Right ventricle myocardium inferior (tissue), 1 donor: ENCODE data around the gene NRP2. TPM values are rescaled to one million over a fixed set of nuclear protein-coding genes. Genes with fewer than 3 reads are reported as not detected.

ENCODE experiments used
- ATAC-seq: fragments of 200-7000 bp; cut with Tn5 transposase; one replicate; pipeline ENCODE4 v1.9.1; 2020; ENCODE audit warnings: mild to moderate bottlenecking, moderate library complexity
- DNase-seq: peaks from one replicate; pipeline ENCODE4 v3.0.0; 2021; ENCODE audit errors: missing footprints
- intact Hi-C: fragments of 100-400 bp; cut with DNase I; formaldehyde crosslinking; loops from one replicate; pipeline ENCODE4 v1.11.0; 2022
- total RNA-seq: library from RNA; stranded (reverse); fragmentation: NEBNext Ultra II Directional; extraction: Animal tissue kit (Norgen Biotek cat#: 25700); gene quantifications from one replicate; pipeline ENCODE4 v1.2.1, GENCODE V29; 2021
- donor health status: DM: no; HTN: yes; CAD: no; lungs with severe emphysema.

Gene NRP2
- total RNA-seq, 1 donor from 2014 or later = 7.6 TPM

DNA sequence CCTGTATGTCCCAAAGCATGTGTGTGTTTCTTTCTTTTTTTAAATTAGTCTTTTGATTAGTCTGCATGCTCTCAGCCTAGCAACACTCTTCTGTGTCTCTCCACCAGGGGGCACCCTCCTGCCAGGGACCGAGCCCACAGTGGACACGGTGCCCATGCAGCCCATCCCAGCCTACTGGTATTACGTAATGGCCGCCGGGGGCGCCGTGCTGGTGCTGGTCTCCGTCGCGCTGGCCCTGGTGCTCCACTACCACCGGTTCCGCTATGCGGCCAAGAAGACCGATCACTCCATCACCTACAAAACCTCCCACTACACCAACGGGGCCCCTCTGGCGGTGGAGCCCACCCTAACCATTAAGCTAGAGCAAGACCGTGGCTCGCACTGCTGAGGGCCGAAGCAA lies 93.8 kb downstream of the NRP2 start:
- ATAC-seq (peak; percentile 68), DNase-seq (peak; percentile 71)
- intact Hi-C loops = loop anchor here (1.0 to 10.0 kb wide), 2 partner anchors 109 to 1641 kb away; no protein-coding TSS in a partner anchor

- no peak for ATAC-seq
- intact Hi-C loops = loop anchor here (1.0 to 10.0 kb wide), 2 partner anchors 109 to 1642 kb away; no protein-coding TSS in a partner anchor
These were observed 94.4 kb downstream of the NRP2 start for GRCh38 chr2:205776720-205777119.

GRCh38 chr2:205778356-205778755 lies 96.1 kb downstream of the NRP2 start:
- intact Hi-C loops = loop anchor here (10.0 kb wide), 1 partner anchor 1644 kb away; no protein-coding TSS in a partner anchor
- ATAC-seq (no peak), DNase-seq (no peak)

More at GRCh38 chr2:205776720-205777119, 94.4 kb downstream of the NRP2 start:
- DNase-seq = no peak

DNA sequence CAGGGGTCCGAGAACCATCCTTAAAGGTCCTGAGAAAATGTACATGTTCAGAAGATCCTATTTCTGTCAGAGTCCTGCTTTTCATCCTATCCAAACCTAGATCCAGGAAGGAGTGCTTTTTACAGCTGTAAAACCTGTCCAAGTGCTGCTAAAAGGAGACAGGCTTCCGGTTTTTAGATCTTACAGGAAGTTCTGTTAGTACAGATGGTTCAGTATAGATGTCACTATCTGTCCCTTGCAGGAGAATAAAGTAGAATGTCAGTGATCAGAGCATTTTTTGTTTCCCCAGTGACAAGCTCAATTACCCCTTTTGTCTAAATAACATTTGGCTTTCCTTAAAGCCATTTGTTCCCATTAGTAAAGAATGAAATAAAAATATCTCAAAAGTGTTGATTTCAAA lies 98.3 kb downstream of the NRP2 start:
- intact Hi-C loops = no loop called here
- DNase-seq (no peak), ATAC-seq (no peak)

GRCh38 chr2:205781244-205781931 lies 99.1 kb downstream of the NRP2 start:
- ATAC-seq (no peak), DNase-seq (no peak)
- intact Hi-C loops = no loop called here

DNA sequence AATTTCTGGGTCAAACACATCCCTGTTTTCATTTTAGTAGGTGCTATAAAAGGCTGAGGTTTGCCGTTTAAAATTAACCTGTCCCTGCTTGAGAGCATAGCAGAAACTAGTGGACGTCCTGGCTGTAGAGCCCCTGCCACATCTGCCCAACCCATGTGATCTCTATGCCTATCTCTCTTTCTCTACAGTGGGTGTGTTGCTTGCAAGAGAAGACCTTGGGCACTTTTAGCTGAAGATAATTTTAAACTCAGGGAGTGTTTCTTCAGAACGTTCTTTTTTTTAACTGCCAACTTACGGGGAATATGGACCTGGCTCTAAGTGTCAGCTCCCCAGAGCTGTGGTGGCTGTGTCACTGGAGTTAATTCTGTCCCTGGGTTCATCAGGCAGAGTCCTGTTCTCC lies 100.6 kb downstream of the NRP2 start:
- intact Hi-C loops = no loop called here
- no peak for ATAC-seq
- no peak for DNase-seq

DNA sequence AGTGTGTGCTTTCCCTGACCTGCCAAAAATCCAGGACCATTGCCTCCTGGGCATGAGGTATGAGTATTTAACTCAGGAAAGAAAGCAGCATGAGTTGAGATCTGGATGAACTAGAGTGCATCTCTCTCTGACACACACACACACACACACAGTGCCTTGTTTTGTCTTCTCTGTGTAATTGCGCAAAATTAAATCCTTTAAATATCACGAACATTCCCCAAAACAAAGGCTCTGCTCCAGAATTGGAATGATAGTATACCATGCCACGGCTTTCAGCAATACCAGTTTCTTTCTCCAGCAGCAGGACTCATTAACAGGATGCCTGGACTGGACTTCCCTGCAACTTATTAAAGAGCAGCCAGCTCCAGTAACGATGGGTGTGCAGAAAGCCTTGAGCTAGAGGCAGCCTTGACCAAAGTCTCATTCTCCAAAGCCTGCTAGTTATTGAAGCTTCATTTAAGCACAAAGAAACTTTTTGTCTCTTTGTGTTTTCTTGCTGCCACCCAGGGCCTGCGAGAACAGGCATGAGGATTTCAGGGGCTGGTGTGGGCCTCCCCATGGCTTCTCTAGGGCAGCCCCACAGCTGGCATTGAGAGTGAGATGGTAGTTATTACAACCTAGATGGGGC lies 101.7 kb downstream of the NRP2 start:
- intact Hi-C loops = no loop called here
- ATAC-seq (no peak), DNase-seq (no peak)

DNA sequence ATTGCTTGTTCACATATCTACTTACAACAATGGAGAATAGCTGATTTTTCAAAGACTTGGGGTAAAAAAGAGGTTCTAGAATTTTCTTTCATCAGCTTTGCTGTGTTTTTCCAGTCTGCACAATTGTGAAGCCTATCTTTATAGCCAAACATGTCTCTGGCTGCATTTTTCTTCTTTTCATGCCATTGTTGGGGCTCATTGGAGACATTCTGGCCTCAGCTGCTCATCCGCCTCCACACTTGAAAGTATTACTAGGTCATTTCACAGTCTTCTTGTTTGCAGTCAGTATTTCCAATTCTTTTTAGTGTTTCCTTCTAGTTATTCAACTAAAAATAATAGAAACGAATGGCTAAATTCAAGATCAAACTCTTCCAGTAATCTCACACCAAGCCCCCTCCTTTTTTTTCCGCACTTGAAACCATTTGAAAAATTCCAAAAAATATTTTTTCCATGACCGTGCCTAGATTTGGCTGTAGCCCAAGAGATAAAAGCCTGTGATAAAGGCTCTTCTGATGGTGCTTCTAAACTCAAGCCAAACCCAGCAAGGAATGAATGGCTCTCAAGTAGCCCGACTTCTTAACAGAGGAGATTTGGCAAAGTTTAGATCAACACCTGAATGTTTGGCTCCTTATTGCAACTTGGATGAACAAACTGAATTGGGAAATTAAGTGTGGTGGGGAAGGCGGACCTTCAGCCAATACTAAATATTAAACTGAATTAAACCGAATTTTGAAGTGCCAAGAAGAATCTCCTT lies 103.4 kb downstream of the NRP2 start:
- no peak for DNase-seq
- intact Hi-C loops = no loop called here
- ATAC-seq = no peak

DNA sequence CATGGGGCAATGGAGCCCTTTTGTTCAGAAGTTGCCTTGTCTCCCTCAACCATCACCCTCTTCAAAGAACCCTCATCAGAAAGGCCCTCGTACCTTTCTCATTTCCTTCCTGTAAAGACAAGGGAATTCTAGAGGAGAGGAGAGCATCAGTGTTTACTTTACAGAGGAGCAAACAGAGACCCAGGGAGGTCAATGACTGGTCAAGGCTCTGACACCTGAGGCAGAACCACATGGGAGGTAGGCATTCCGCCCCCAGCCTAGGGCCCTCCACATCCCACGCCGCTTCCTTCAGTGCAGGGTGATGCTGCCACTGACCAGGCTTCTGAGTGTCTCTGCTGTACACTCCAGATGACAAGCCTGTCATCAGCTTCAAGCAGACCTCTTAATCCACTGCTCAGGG lies 104.7 kb downstream of the NRP2 start:
- ATAC-seq (no peak), DNase-seq (no peak)
- intact Hi-C loops = no loop called here

- intact Hi-C loops = no loop called here
- ATAC-seq (no peak), DNase-seq (no peak)
These were observed 105.5 kb downstream of the NRP2 start for GRCh38 chr2:205787761-205788160.

DNA sequence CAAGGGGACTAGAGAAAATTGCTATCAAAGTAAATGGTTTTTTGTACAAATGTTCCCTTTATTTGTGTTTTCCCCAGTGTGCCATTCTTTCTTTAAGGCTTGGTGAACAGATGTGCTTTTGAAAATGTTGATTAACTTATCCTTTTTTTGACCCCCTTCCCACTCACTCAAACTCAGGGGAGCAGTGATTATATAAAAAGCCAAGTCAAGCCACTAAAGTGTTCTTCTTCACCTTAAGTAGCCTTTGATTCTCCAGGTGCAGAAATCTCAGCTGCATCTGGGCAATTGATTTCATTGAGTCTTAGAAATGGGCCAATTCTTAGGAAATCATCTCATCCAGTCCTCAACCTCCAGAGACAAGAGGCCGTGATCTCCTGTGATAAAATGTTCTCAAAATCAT lies 107.6 kb downstream of the NRP2 start:
- no peak for ATAC-seq
- intact Hi-C loops = no loop called here
- DNase-seq = no peak

- intact Hi-C loops = no loop called here
- no peak for DNase-seq
- ATAC-seq = no peak
These were observed 110.6 kb downstream of the NRP2 start for GRCh38 chr2:205792908-205793307.

- DNase-seq (no peak), ATAC-seq (no peak)
- intact Hi-C loops = no loop called here
These were observed 114.6 kb downstream of the NRP2 start for GRCh38 chr2:205796805-205797313.

DNA sequence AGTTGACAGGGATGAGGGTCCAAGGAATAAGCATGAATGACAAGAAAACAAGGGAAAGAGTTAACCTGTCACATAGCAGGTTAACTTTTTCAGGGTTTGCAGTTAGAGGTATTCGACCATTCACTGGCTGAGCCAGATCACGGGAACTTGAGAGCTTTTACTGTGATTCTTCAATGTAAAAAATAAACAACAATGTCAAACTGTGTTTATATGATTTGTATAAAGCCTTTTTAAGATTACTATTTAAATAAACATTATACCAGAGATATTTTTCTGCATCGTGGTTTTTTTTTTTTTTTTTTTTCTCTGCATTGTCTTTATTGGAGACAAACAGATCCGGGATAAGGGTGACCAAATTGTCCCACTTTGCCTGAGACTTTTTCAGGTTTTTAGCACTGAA lies 115.6 kb downstream of the NRP2 start:
- intact Hi-C loops = no loop called here
- DNase-seq (no peak), ATAC-seq (no peak)

DNA sequence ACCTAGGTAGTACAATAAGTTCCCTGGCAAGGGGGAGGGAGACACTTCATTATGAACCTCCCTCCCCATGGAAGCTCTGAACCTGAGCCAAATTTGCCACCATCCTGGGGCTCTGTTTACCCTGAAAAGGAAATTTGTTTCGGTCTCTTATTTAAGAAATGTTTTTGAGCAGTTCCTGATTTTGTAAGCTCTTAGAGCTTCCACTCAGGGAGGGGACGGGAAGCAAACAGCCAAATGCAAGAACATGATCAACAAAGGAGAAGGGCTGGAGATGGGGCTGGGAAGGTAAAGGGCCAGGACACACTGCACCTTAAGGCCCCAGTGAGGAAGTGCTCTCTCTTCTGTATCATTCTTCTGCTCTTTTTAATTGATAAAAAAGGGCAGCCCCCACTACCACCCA lies 117.9 kb downstream of the NRP2 start:
- DNase-seq = no peak
- no peak for ATAC-seq
- intact Hi-C loops = no loop called here

GRCh38 chr2:205800773-205801172 lies 118.5 kb downstream of the NRP2 start:
- no peak for ATAC-seq
- intact Hi-C loops = no loop called here

DNA sequence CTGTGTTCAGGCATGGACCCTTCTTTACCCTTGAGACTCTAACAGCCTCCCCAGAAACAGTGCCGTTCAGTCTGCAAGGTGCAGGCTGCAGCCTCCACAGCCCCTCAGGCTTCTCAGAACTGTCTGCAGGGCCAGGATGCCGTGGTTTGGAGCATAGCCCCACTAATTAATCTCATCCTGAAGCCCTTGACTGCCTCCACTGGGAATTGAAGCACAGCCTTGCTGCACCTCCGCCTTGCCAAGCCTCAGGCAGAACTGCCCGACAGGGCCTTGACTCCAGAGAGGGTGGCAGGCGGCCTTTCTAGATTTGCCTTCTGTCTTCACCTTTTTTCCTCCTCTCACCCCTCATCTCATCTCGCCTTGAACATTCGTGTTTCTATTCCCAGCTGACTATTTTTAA lies 119.8 kb downstream of the NRP2 start:
- ATAC-seq = no peak
- no peak for DNase-seq
- intact Hi-C loops = no loop called here

More at GRCh38 chr2:205800773-205801172, 118.5 kb downstream of the NRP2 start:
- no peak for DNase-seq

DNA sequence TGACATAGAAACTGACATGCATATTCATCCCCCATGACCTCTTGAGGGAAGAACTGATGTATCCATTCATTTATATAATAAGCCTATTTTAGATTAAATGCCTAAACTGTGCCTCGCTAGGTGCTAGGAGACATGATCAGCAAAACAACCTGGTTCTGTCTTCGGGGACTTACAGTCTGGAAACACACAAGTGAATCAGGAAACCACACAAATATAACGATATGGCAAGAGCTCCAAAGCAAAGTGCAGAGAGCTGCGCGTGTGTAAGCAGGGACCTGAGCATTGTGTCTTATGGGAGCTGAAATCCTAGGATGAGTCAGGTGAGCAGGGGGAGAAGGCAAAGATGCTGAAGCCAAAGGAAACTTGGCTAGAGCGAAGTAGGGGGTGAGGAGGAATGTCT lies 120.6 kb downstream of the NRP2 start:
- intact Hi-C loops = no loop called here
- no peak for DNase-seq
- no peak for ATAC-seq

GRCh38 chr2:205803500-205803899 lies 121.2 kb downstream of the NRP2 start:
- intact Hi-C loops = no loop called here
- no peak for DNase-seq
- no peak for ATAC-seq

- DNase-seq (no peak), ATAC-seq (no peak)
- intact Hi-C loops = no loop called here
These were observed 122.8 kb downstream of the NRP2 start for GRCh38 chr2:205805136-205805535.
